Measurements from ENCODE around the gene COQ8B. TPM values are rescaled to one million over a fixed set of nuclear protein-coding genes. Genes with fewer than 3 reads are reported as not detected.

COQ8B gene
- total RNA-seq, 1 experiment from 2014 or later: 35.7 TPM

DNA sequence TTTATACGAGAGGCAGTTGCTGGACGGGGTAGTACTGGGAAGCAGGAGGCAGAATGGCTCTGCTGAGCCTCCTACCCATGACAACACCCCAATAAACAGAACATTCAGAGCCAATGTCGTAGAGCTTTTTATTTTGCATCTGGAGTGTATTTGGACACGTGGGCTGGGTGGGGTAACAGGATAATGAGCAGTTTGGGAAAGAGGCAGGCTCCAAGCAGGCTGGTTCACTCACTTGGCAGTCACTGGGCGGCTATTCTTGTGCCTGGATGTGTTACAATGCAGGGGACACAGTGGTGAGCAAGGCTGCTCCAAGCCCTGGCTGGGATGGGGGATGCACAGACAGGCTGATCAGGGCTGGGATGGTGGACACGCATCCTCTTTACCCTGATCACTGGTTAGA, 24.1 kb upstream of the COQ8B start:
- no peak overlapping the region for H3K27ac Mint-ChIP-seq (ENCODE audit: unreplicated experiment)
- Histone ChIP-seq H3K9me3 (no peaks in the 10 kb centered on the region), H3K27me3 (replicated peaks; ENCODE audit: control insufficient read depth, insufficient read depth, low read length) (no peaks in the 10 kb centered on the region), H3K36me3 (ENCODE audit: control insufficient read depth, insufficient read depth, low read length) (peaks cover 5% of the 10 kb centered on the region), H3K4me3 (ENCODE audit: low read depth, low read length) (no peak overlapping the region), H3K4me1 (peaks cover 17% of the 10 kb centered on the region)
- peaks cover 89% of the 10 kb centered on the region for H3K36me3 Mint-ChIP-seq (ENCODE audit: insufficient read depth, unreplicated experiment)
- intact Hi-C loops (cut with micrococcal nuclease; ENCODE audit: unreplicated experiment): no loop called here
- H3K4me1 Mint-ChIP-seq (ENCODE audit: low read depth, unreplicated experiment): peaks cover 15% of the 10 kb centered on the region
- H3K4me3 Mint-ChIP-seq (ENCODE audit: unreplicated experiment): no peak overlapping the region
- DNase-seq: no peak
- no peaks in the 10 kb centered on the region for H3K27me3 Mint-ChIP-seq (ENCODE audit: insufficient read depth, unreplicated experiment)
- BruUV-seq (replicated peaks): no TSS peak
- POLR2A ChIA-PET: interaction anchor here (1.3 kb wide), 1 partner anchor 10 kb away, joined by 11 read pairs; the partner anchor contains the start of gene ACTMAP
- CTCF ChIA-PET: no interaction called here
- no peaks in the 10 kb centered on the region for H3K9me3 Mint-ChIP-seq (ENCODE audit: unreplicated experiment)
- TF ChIP-seq CTCF (IDR thresholded peaks at IDR 0.05; ENCODE audit: insufficient read depth in 1 of 2, low read depth in 1 of 2, low read length in 1 of 2, severe bottlenecking in 1 of 2, unreplicated experiment in 1 of 2): no peak

- peaks cover 10% of the 10 kb centered on the region for H3K4me1 ChIP-seq
- H3K9me3 Mint-ChIP-seq (ENCODE audit: unreplicated experiment): no peaks in the 10 kb centered on the region
- ChIA-PET POLR2A (interaction anchor here (1.3 kb wide), 1 partner anchor 10 kb away, joined by 11 read pairs; the partner anchor contains the start of gene ACTMAP), CTCF (no interaction called here)
- H3K4me3 ChIP-seq (ENCODE audit: low read depth, low read length): no peak overlapping the region
- DNase-seq: no peak
- BruUV-seq (replicated peaks): TSS peak; percentile 11
- peaks cover 18% of the 10 kb centered on the region for H3K4me1 Mint-ChIP-seq (ENCODE audit: low read depth, unreplicated experiment)
- peaks cover 8% of the 10 kb centered on the region for H3K36me3 ChIP-seq (ENCODE audit: control insufficient read depth, insufficient read depth, low read length)
- no peaks in the 10 kb centered on the region for H3K9me3 ChIP-seq
- intact Hi-C loops (cut with micrococcal nuclease; ENCODE audit: unreplicated experiment): no loop called here
- no peak overlapping the region for H3K4me3 Mint-ChIP-seq (ENCODE audit: unreplicated experiment)
- H3K27me3 ChIP-seq (replicated peaks; ENCODE audit: control insufficient read depth, insufficient read depth, low read length): no peaks in the 10 kb centered on the region
- no peaks in the 10 kb centered on the region for H3K27me3 Mint-ChIP-seq (ENCODE audit: insufficient read depth, unreplicated experiment)
- H3K27ac Mint-ChIP-seq (ENCODE audit: unreplicated experiment): peak overlapping the region; percentile 63
- no peak for TF ChIP-seq CTCF (IDR thresholded peaks at IDR 0.05; ENCODE audit: insufficient read depth in 1 of 2, low read depth in 1 of 2, low read length in 1 of 2, severe bottlenecking in 1 of 2, unreplicated experiment in 1 of 2)
- peaks cover 92% of the 10 kb centered on the region for H3K36me3 Mint-ChIP-seq (ENCODE audit: insufficient read depth, unreplicated experiment)
Measured at GRCh38 chr19:40739871-40740703, 23.4 kb upstream of the COQ8B start.

DNA sequence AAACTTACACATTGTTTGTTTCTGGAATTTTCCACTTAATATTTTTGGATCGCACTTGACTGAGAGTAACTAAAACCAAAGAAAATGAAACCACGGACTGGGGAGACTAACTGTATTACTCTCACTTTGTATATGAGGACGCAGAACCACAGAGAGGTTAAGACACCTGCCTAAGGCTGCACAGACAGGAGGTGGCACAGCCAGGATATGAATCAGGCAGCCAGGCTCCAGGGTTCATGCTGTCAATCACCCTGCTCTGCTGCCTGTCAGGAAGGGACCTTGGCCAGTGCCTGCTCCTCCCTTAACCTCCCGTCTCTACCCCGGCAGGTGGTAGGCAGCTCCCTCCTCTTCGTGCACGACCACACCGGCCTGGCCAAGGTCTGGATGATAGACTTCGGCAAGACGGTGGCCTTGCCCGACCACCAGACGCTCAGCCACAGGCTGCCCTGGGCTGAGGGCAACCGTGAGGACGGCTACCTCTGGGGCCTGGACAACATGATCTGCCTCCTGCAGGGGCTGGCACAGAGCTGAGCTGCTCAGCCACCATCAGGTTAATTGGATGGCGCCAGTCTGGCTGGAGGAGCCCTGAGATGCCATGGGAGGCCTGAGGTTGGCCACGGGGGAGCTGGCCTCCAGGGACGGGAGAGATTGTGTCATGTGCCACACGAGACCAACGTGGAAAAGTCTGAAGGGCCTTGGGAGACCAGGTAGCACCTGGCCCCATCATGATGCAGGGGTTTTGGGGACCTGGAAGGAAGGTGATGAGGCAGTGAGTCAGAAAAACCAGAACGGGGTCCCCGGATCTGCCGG, 22.5 kb upstream of the COQ8B start:
- Histone ChIP-seq H3K27me3 (replicated peaks; ENCODE audit: control insufficient read depth, insufficient read depth, low read length) (no peaks in the 10 kb centered on the region), H3K4me3 (ENCODE audit: low read depth, low read length) (no peak overlapping the region), H3K9me3 (no peaks in the 10 kb centered on the region), H3K4me1 (peaks cover 2% of the 10 kb centered on the region; the same call in 1 of the 2 replicates), H3K36me3 (ENCODE audit: control insufficient read depth, insufficient read depth, low read length) (peaks cover 9% of the 10 kb centered on the region)
- Mint-ChIP-seq H3K36me3 (ENCODE audit: insufficient read depth, unreplicated experiment) (peaks cover 92% of the 10 kb centered on the region), H3K4me1 (ENCODE audit: low read depth, unreplicated experiment) (peaks cover 13% of the 10 kb centered on the region), H3K27me3 (ENCODE audit: insufficient read depth, unreplicated experiment) (no peaks in the 10 kb centered on the region), H3K27ac (ENCODE audit: unreplicated experiment) (peak overlapping the region; percentile 63), H3K4me3 (ENCODE audit: unreplicated experiment) (no peak overlapping the region), H3K9me3 (ENCODE audit: unreplicated experiment) (no peaks in the 10 kb centered on the region)
- no peak for TF ChIP-seq CTCF (IDR thresholded peaks at IDR 0.05; ENCODE audit: insufficient read depth in 1 of 2, low read depth in 1 of 2, low read length in 1 of 2, severe bottlenecking in 1 of 2, unreplicated experiment in 1 of 2)
- CTCF ChIA-PET: no interaction called here
- POLR2A ChIA-PET: no interaction called here
- no TSS peak for BruUV-seq (replicated peaks)
- no peak for DNase-seq
- intact Hi-C loops (cut with micrococcal nuclease; ENCODE audit: unreplicated experiment): no loop called here

All from Caco-2 (cell line).